ENCODE measurements around the gene HDAC3. TPM values are rescaled to one million over a fixed set of nuclear protein-coding genes. Genes with fewer than 3 reads are reported as not detected.

Gene HDAC3
- total RNA-seq, 1 donor from 2014 or later, result 44.7 TPM

- Histone ChIP-seq H3K36me3 (no peaks in the 10 kb centered on the region), H3K27me3 (no peaks in the 10 kb centered on the region), H3K4me1 (no peaks in the 10 kb centered on the region), H3K27ac (no peak overlapping the region), H3K9me3 (no peaks in the 10 kb centered on the region), H3K4me3 (no peak overlapping the region)
- DNase-seq (ENCODE audit: extremely low spot score in 2 of 2), result no peak
- intact Hi-C loops (cut with DNase I), result no loop called here
- TF ChIP-seq POLR2A (IDR thresholded peaks at IDR 0.05) (no peak), CTCF (IDR thresholded peaks at IDR 0.05) (no peak), POLR2AphosphoS5 (IDR thresholded peaks at IDR 0.05; ENCODE audit: insufficient read depth in 1 of 2, low read depth in 1 of 2) (no peak)
Measured at GRCh38 chr5:141662028-141662427, 25.4 kb upstream of the HDAC3 start.

- intact Hi-C loops (cut with DNase I), result no loop called here
- Histone ChIP-seq H3K36me3 (peaks cover 0 to 14% of the 10 kb centered on the region in 2 donors), H3K27ac (no peak overlapping the region), H3K4me1 (no peaks in the 10 kb centered on the region), H3K27me3 (no peaks in the 10 kb centered on the region), H3K4me3 (no peak overlapping the region), H3K9me3 (no peaks in the 10 kb centered on the region)
- no peak for DNase-seq (ENCODE audit: extremely low spot score in 2 of 2)
- TF ChIP-seq POLR2AphosphoS5 (IDR thresholded peaks at IDR 0.05; ENCODE audit: insufficient read depth in 1 of 2, low read depth in 1 of 2), result no peak
Measured at GRCh38 chr5:141657937-141658545, 21.4 kb upstream of the HDAC3 start.

DNA sequence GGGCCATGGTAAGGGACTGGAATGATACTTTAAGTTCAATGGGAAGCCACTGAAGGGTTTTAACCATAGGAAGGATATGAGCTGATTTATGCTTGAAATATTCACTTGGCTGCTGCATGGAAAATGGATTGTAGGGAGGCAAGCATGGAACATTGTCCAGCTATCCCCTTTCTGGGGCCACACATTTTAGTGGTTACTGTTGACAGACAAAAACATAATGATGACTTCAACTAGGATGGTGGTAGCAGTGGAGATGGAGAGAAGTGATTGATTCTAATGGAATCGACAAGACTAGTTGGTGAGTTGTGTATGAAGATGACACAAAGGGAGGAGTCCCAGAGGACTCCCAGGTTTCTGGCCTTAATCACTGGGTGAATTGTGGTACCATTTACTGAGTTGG is 20.8 kb upstream of the HDAC3 start:
- no peak for DNase-seq (ENCODE audit: extremely low spot score in 2 of 2)
- Histone ChIP-seq H3K36me3 (peaks cover 0 to 14% of the 10 kb centered on the region in 2 donors), H3K9me3 (no peaks in the 10 kb centered on the region), H3K4me1 (no peaks in the 10 kb centered on the region), H3K27me3 (no peaks in the 10 kb centered on the region), H3K27ac (no peak overlapping the region), H3K4me3 (no peak overlapping the region)
- TF ChIP-seq CTCF (IDR thresholded peaks at IDR 0.05) (no peak), POLR2A (IDR thresholded peaks at IDR 0.05) (no peak), POLR2AphosphoS5 (IDR thresholded peaks at IDR 0.05; ENCODE audit: insufficient read depth in 1 of 2, low read depth in 1 of 2) (no peak)
- intact Hi-C loops (cut with DNase I), result no loop called here

GRCh38 chr5:141656396-141656795 is 19.7 kb upstream of the HDAC3 start:
- H3K27ac ChIP-seq, result no peak overlapping the region
- H3K4me1 ChIP-seq, result peaks cover 4% of the 10 kb centered on the region
- intact Hi-C loops (cut with DNase I), result no loop called here
- H3K36me3 ChIP-seq, result peaks cover 0 to 14% of the 10 kb centered on the region in 2 donors
- no peaks in the 10 kb centered on the region for H3K27me3 ChIP-seq
- DNase-seq (ENCODE audit: extremely low spot score in 2 of 2), result no peak
- no peak overlapping the region for H3K4me3 ChIP-seq
- no peak for TF ChIP-seq POLR2AphosphoS5 (IDR thresholded peaks at IDR 0.05; ENCODE audit: insufficient read depth in 1 of 2, low read depth in 1 of 2)
- no peaks in the 10 kb centered on the region for H3K9me3 ChIP-seq

DNA sequence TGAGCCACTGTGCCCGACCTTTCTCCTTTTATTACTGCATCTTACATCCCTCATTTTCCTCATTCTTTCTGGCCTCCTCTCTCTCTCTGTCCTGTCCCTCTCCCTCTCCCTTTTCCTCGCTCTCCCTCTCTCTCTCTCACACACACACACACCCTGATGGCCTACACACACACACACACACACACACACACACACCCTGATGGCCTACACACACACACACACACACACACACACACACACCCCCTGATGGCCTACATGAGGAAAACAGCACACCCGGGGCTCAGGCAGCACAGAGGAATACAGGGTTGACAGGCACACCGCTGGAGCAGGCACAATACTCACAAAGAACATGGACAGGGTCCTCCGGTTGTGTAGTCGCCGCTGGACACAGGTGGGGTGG is 18.4 kb upstream of the HDAC3 start:
- Histone ChIP-seq H3K9me3 (no peaks in the 10 kb centered on the region), H3K36me3 (peaks cover 0 to 14% of the 10 kb centered on the region in 2 donors), H3K27ac (no peak overlapping the region), H3K4me3 (no peak overlapping the region), H3K4me1 (peaks cover 14% of the 10 kb centered on the region), H3K27me3 (no peaks in the 10 kb centered on the region)
- DNase-seq (ENCODE audit: extremely low spot score in 2 of 2), result no peak
- TF ChIP-seq POLR2AphosphoS5 (IDR thresholded peaks at IDR 0.05; ENCODE audit: insufficient read depth in 1 of 2, low read depth in 1 of 2), result no peak
- TF ChIP-seq POLR2A (IDR thresholded peaks at IDR 0.05), result no peak
- TF ChIP-seq CTCF (IDR thresholded peaks at IDR 0.05), result no peak
- intact Hi-C loops (cut with DNase I), result no loop called here

DNA sequence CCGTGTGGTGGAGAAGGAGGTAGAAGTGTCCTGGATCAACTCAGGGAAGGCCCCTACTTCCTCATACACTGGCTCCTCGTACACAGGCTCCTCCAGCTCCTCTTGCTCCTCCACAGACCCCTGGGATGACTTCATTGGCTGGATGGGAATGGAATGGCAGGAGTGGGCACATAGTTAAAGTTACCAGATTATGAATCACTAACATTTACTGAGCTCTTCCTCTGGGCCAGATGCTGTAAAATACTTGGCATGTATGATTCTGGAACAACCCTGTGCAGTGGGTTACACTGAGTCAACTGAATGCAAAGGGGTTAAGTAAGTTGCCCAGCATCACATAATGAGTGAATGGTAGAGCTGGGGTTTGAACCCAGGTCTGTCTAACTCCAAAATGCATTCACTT is 17.6 kb upstream of the HDAC3 start:
- Histone ChIP-seq H3K9me3 (no peaks in the 10 kb centered on the region), H3K36me3 (peaks cover 0 to 14% of the 10 kb centered on the region in 2 donors), H3K27ac (no peak overlapping the region), H3K4me3 (no peak overlapping the region), H3K4me1 (peaks cover 20% of the 10 kb centered on the region), H3K27me3 (no peaks in the 10 kb centered on the region)
- intact Hi-C loops (cut with DNase I), result no loop called here
- no peak for TF ChIP-seq CTCF (IDR thresholded peaks at IDR 0.05)
- no peak for TF ChIP-seq POLR2A (IDR thresholded peaks at IDR 0.05)
- no peak for TF ChIP-seq POLR2AphosphoS5 (IDR thresholded peaks at IDR 0.05; ENCODE audit: insufficient read depth in 1 of 2, low read depth in 1 of 2)
- no peak for DNase-seq (ENCODE audit: extremely low spot score in 2 of 2)

Data from vagina (tissue), 2 donors.